Measurements from ENCODE around the gene CNN2.

Gene CNN2

DNA sequence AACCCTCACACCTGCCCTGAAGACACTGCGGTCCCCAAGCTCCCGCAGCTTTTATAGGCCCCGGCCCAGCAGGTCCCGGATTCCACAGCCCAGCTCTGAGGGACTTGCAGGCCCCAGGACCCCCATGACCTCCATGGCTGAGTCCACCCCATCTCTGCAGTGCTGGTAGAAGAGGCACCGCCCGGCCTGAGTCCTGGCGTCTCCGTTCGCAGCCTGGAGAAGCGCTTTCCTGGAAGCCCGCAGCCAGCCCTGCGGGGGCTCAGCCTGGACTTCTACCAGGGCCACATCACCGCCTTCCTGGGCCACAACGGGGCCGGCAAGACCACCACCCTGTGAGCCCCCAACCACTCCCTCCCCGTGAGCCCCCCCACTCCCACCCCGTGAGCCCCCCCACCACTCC, 22.7 kb downstream of the CNN2 start:
- DNase-seq (ENCODE audit: low read depth in 2 of 2), result no peak

DNA sequence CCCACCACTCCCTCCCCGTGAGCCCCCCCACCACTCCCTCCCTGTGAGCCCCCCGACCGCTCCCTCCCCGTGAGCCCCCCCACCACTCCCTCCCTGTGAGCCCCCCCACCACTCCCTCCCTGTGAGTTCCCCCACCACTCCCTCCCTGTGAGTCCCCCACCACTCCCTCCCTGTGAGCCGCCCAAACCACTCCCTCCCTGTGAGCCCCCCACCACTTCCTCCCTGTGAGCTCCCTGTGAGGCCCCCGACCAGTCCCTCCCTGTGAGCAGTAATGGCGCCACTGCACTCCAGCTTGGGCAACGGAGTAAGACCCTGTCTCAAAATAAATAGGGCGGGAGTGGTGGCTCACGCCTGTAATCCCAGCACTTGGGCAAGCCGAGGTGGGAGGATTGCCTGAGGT, 23.4 kb downstream of the CNN2 start:
- no peak for DNase-seq (ENCODE audit: low read depth in 2 of 2)

GRCh38 chr19:1050989-1051788, 24.8 kb downstream of the CNN2 start:
- no peak for DNase-seq (ENCODE audit: low read depth in 2 of 2)

- DNase-seq (ENCODE audit: low read depth in 2 of 2), result no peak
Observed at GRCh38 chr19:1051791-1052190, 25.4 kb downstream of the CNN2 start.

GRCh38 chr19:1052349-1052975, 26.1 kb downstream of the CNN2 start:
- DNase-seq (ENCODE audit: low read depth in 2 of 2), result no peak

- no peak for DNase-seq (ENCODE audit: low read depth in 2 of 2)
Observed at GRCh38 chr19:1053176-1054101, 27.0 kb downstream of the CNN2 start.

DNA sequence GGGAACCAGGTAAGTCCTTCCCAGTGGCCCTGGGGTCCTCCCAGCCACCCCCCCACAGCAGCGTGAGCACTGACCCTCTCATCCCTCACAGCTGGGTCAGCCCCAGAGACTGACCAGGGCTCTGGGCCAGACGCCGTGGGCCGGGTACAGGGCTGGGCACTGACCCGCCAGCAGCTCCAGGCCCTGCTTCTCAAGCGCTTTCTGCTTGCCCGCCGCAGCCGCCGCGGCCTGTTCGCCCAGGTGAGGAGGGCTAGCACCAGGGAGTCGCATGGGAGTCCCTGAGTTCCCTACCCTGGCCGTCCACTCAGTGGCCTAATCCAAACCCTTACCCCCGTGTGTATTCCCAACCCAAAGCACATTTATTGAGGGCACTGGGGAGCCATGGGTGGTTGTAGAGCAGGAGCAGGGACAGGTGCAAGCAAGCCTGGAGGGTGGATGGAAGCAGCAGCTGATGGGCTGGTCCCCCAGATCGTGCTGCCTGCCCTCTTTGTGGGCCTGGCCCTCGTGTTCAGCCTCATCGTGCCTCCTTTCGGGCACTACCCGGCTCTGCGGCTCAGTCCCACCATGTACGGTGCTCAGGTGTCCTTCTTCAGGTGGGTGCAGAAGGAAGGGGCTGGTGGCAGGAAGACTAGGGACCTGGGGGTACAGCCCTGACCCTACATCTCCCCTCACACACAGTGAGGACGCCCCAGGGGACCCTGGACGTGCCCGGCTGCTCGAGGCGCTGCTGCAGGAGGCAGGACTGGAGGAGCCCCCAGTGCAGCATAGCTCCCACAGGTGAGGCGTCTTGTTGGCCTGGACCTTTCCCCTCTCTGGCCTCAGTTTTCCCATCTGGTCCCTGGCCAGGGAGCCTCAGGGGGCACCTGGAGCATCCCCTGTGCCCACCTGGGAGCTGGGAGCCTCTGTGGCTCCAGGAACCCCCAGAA, 28.0 kb downstream of the CNN2 start:
- no peak for DNase-seq (ENCODE audit: low read depth in 2 of 2)

DNA sequence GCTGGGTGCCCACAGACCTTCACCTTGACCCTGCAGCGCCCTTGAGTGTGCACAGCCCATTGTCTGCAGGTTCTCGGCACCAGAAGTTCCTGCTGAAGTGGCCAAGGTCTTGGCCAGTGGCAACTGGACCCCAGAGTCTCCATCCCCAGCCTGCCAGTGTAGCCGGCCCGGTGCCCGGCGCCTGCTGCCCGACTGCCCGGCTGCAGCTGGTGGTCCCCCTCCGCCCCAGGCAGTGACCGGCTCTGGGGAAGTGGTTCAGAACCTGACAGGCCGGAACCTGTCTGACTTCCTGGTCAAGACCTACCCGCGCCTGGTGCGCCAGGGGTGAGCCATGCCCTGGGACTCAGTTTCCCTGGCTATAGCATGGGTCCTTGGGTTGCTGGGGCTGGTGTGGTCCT, 28.6 kb downstream of the CNN2 start:
- DNase-seq (ENCODE audit: low read depth in 2 of 2), result no peak

- DNase-seq (ENCODE audit: low read depth in 2 of 2), result no peak
Observed at GRCh38 chr19:1055886-1056620, 29.6 kb downstream of the CNN2 start.

- DNase-seq (ENCODE audit: low read depth in 2 of 2), result no peak
Observed at GRCh38 chr19:1057176-1057855, 30.9 kb downstream of the CNN2 start.

DNA sequence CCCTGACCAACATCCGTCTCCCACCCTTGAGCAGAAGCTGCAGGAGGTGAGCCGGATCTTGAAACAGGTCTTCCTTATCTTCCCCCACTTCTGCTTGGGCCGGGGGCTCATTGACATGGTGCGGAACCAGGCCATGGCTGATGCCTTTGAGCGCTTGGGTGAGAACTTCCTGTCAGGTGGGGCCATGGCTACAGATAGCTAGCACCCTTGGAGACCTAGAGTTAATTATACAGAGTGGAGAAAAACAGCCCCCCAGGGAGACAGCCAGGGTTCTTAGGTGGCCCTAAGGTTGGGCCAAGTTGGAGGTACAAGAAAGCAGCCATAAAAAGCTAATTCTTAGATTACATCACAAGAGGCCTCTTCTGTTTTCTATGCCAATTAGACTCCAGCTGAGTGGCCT, 31.7 kb downstream of the CNN2 start:
- no peak for DNase-seq (ENCODE audit: low read depth in 2 of 2)

- no peak for DNase-seq (ENCODE audit: low read depth in 2 of 2)
Observed at GRCh38 chr19:1060689-1061088, 34.3 kb downstream of the CNN2 start.

- no peak for DNase-seq (ENCODE audit: low read depth in 2 of 2)
Observed at GRCh38 chr19:1061987-1062386, 35.6 kb downstream of the CNN2 start.

DNA sequence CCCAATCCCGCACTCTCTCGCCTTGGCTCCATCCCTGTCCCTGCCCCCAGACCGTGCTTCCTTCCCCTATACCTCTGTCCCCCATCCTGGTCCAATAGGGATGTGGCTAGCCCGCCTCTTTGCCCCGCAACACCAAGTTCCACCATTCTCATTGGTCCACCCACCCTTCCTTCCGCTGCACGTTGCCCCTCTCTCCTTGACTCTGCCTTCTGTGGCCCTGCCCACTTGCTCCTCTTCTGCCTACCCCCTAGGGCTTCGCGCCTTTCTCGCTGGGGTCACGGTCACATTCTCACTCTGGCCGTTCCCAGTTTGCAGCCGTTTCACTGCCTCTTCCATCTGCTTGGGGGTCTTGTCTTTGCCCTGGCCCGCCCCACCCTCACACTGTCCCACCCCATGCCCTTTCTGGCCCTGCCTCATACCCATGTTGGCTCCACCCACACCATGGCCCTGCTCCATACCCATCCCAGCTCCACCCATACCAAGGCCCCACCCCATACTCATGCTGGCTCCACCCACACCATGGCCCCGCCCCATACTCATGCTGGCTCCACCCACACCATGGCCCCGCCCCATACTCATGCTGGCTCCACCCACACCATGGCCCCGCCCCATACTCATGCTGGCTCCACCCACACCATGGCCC, 36.1 kb downstream of the CNN2 start:
- DNase-seq (ENCODE audit: low read depth in 2 of 2), result no peak

DNA sequence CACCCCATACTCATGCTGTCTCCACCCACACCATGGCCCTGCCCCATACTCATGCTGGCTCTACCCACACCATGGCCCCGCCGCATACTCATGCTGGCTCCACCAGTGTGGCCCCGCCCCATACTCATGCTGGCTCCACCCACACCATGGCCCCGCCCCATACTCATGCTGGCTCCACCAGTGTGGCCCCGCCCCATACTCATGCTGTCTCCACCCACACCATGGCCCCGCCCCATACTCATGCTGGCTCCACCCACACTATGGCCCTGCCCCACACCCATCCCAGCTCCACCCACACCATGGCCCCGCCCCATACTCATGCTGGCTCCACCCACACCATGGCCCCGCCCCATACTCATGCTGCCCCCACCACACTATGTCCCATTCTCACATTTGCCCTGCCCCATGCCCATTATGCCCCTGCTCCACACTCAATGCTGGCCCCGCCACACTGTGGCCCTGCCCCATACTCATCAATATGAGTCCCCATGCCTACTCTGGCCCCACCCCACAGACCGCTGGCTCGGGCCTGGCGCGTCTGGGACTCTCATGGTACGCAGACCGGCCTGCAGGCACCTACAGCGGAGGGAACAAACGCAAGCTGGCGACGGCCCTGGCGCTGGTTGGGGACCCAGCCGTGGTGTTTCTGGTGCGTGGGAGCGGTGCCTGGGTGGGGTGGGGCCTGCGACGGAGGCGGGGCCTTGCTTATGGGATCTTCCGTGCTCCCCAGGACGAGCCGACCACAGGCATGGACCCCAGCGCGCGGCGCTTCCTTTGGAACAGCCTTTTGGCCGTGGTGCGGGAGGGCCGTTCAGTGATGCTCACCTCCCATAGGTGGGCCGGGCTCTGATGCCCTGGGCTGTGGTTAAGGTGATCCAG, 36.9 kb downstream of the CNN2 start:
- no peak for DNase-seq (ENCODE audit: low read depth in 2 of 2)

DNA sequence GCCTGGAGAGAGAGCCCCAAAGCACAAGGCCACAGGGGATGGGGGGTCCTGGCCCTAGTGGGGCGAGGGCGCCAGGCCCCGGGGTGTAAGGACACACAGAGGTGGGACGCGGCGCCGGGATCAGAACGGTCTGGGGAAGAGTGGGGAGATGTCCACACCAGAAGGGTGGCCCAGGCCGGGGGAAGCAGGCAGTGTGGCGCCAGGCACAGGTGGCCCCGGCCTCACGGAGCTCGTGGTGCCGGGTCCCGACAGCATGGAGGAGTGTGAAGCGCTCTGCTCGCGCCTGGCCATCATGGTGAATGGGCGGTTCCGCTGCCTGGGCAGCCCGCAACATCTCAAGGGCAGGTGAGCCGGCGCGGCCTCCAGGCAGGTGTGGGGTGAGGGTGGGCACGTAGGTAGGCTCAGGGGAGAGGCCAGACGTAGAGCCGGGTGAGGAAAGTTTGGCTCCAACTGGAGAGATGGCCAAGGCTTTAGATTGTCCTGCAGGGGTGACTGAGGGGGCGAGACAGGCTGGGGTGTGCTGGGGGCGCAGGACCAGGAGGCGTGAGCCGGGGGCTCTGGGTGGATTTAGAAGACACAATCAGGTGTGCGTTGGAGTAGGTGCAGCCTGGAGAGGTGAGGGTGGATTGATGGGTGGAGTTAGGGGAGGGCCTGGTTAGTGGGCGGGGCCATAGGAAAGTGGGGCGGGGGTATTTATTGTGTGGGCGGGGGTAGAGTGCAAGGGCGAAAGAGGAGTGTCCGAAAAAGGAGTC, 37.7 kb downstream of the CNN2 start:
- no peak for DNase-seq (ENCODE audit: low read depth in 2 of 2)

DNA sequence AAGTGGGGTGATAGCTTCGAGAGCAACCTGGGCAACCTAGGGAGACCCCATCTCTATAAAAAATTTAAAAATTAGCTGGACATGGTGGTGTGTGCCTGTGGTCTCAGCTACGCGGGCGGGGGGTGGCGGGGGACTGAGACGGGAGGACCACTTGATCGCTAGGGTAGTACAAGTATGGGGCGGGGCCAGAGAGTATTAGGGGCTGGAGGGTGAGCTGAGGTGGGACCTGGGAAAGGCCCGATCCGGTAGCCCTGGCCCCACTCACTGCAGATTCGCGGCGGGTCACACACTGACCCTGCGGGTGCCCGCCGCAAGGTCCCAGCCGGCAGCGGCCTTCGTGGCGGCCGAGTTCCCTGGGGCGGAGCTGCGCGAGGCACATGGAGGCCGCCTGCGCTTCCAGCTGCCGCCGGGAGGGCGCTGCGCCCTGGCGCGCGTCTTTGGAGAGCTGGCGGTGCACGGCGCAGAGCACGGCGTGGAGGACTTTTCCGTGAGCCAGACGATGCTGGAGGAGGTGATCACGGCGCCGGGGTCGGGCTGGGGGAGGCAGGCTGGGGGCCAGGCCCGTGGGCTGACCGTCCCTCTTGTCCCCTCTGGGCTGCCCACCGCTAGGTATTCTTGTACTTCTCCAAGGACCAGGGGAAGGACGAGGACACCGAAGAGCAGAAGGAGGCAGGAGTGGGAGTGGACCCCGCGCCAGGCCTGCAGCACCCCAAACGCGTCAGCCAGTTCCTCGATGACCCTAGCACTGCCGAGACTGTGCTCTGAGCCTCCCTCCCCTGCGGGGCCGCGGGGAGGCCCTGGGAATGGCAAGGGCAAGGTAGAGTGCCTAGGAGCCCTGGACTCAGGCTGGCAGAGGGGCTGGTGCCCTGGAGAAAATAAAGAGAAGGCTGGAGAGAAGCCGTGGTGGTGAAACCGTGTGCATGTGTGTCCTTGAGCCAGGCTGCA, 38.5 kb downstream of the CNN2 start:
- peak; percentile 45 to 56 for DNase-seq (ENCODE audit: low read depth in 2 of 2)
